ENCODE results near the gene PNMA6A.

GRCh38 chrX:153063315-153063714 lies 8.9 kb upstream of the PNMA6A start:
- TF ChIP-seq, protein P1, sequence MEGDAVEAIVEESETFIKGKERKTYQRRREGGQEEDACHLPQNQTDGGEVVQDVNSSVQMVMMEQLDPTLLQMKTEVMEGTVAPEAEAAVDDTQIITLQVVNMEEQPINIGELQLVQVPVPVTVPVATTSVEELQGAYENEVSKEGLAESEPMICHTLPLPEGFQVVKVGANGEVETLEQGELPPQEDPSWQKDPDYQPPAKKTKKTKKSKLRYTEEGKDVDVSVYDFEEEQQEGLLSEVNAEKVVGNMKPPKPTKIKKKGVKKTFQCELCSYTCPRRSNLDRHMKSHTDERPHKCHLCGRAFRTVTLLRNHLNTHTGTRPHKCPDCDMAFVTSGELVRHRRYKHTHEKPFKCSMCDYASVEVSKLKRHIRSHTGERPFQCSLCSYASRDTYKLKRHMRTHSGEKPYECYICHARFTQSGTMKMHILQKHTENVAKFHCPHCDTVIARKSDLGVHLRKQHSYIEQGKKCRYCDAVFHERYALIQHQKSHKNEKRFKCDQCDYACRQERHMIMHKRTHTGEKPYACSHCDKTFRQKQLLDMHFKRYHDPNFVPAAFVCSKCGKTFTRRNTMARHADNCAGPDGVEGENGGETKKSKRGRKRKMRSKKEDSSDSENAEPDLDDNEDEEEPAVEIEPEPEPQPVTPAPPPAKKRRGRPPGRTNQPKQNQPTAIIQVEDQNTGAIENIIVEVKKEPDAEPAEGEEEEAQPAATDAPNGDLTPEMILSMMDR (conservative IDR thresholded peaks at IDR 0.05; ENCODE audit: low read depth, low read length), result no peak
- TF ChIP-seq POLR2A (IDR thresholded peaks at IDR 0.05; ENCODE audit: low read depth, low read length), result no peak
- TF ChIP-seq, protein P2, sequence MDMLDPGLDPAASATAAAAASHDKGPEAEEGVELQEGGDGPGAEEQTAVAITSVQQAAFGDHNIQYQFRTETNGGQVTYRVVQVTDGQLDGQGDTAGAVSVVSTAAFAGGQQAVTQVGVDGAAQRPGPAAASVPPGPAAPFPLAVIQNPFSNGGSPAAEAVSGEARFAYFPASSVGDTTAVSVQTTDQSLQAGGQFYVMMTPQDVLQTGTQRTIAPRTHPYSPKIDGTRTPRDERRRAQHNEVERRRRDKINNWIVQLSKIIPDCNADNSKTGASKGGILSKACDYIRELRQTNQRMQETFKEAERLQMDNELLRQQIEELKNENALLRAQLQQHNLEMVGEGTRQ (IDR thresholded peaks at IDR 0.05; ENCODE audit: low read depth, low read length), result no peak
- TF ChIP-seq RCOR1 (IDR thresholded peaks at IDR 0.05; ENCODE audit: insufficient replicate concordance, low read length), result no peak
- TF ChIP-seq MAFK (IDR thresholded peaks at IDR 0.05; ENCODE audit: low read depth, low read length), result no peak
- peak; percentile 66 for TF ChIP-seq CEBPB (IDR thresholded peaks at IDR 0.05; ENCODE audit: low read depth, low read length)
- no peak for TF ChIP-seq CHD1 (IDR thresholded peaks at IDR 0.05; ENCODE audit: low read depth, low read length)
- TF ChIP-seq RFX5 (IDR thresholded peaks at IDR 0.05; ENCODE audit: low read depth, low read length), result no peak
- TF ChIP-seq, protein P3, sequence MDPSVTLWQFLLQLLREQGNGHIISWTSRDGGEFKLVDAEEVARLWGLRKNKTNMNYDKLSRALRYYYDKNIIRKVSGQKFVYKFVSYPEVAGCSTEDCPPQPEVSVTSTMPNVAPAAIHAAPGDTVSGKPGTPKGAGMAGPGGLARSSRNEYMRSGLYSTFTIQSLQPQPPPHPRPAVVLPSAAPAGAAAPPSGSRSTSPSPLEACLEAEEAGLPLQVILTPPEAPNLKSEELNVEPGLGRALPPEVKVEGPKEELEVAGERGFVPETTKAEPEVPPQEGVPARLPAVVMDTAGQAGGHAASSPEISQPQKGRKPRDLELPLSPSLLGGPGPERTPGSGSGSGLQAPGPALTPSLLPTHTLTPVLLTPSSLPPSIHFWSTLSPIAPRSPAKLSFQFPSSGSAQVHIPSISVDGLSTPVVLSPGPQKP (IDR thresholded peaks at IDR 0.05; ENCODE audit: borderline replicate concordance, low read depth, low read length), result no peak
- no peak for TF ChIP-seq MXI1 (IDR thresholded peaks at IDR 0.05; ENCODE audit: borderline replicate concordance, low read depth, low read length)
- TF ChIP-seq SMC3 (IDR thresholded peaks at IDR 0.05; ENCODE audit: low read depth, low read length), result no peak
